Globus pallidus (tissue), 1 donor: ENCODE data around the gene KIFBP.
"Not testable (repeated sequence)": the region's sequence is repeated elsewhere in the genome, so short reads cannot be mapped to it uniquely, and the experiment has no call there.

Experiments
- DNase-seq: peaks from one replicate; pipeline ENCODE4 v3.0.0-alpha.2; 2015; ENCODE audit warnings: low spot score

KIFBP gene

GRCh38 chr10:69005704-69006485 lies 17.3 kb downstream of the KIFBP start:
- DNase-seq: no peak

- no peak for DNase-seq
Observed at GRCh38 chr10:69007260-69007659, 18.7 kb downstream of the KIFBP start.

GRCh38 chr10:69009360-69009759 lies 20.8 kb downstream of the KIFBP start:
- DNase-seq: no peak

GRCh38 chr10:69010151-69010640 lies 21.6 kb downstream of the KIFBP start:
- DNase-seq: no peak

- DNase-seq: not testable (repeated sequence)
Observed at GRCh38 chr10:69012778-69013177, 24.2 kb downstream of the KIFBP start.

GRCh38 chr10:69014171-69014570 lies 25.6 kb downstream of the KIFBP start:
- DNase-seq: no peak

- no peak for DNase-seq
Observed at GRCh38 chr10:69018613-69019012, 30.0 kb downstream of the KIFBP start.

- DNase-seq: no peak
Observed at GRCh38 chr10:69022611-69023010, 34.0 kb downstream of the KIFBP start.

GRCh38 chr10:69025370-69025896 lies 36.8 kb downstream of the KIFBP start:
- DNase-seq: no peak

- no peak for DNase-seq
Observed at GRCh38 chr10:69033256-69033655, 44.7 kb downstream of the KIFBP start.

GRCh38 chr10:69037489-69037888 lies 48.9 kb downstream of the KIFBP start:
- no peak for DNase-seq

- not testable (repeated sequence) for DNase-seq
Observed at GRCh38 chr10:69040904-69041303, 52.3 kb downstream of the KIFBP start.

- no peak for DNase-seq
Observed at GRCh38 chr10:69042417-69042816, 53.8 kb downstream of the KIFBP start.

GRCh38 chr10:69042838-69043237 lies 54.2 kb downstream of the KIFBP start:
- no peak for DNase-seq

- DNase-seq: no peak
Observed at GRCh38 chr10:69043931-69044531, 55.4 kb downstream of the KIFBP start.

- DNase-seq: no peak
Observed at GRCh38 chr10:69044546-69044945, 55.9 kb downstream of the KIFBP start.

GRCh38 chr10:69045441-69046300 lies 57.1 kb downstream of the KIFBP start:
- no peak for DNase-seq

- no peak for DNase-seq
Observed at GRCh38 chr10:69047111-69047832, 58.7 kb downstream of the KIFBP start.

GRCh38 chr10:69048103-69048502 lies 59.5 kb downstream of the KIFBP start:
- peak; percentile 60 for DNase-seq

GRCh38 chr10:69049566-69049961 lies 61.0 kb downstream of the KIFBP start:
- no peak for DNase-seq

GRCh38 chr10:69051303-69051702 lies 62.7 kb downstream of the KIFBP start:
- DNase-seq: no peak
